Measurements from ENCODE around the gene OSTN. TPM values are rescaled to one million over a fixed set of nuclear protein-coding genes. Genes with fewer than 3 reads are reported as not detected.

Gene OSTN
- polyA plus RNA-seq, 1 experiment: not detected

DNA sequence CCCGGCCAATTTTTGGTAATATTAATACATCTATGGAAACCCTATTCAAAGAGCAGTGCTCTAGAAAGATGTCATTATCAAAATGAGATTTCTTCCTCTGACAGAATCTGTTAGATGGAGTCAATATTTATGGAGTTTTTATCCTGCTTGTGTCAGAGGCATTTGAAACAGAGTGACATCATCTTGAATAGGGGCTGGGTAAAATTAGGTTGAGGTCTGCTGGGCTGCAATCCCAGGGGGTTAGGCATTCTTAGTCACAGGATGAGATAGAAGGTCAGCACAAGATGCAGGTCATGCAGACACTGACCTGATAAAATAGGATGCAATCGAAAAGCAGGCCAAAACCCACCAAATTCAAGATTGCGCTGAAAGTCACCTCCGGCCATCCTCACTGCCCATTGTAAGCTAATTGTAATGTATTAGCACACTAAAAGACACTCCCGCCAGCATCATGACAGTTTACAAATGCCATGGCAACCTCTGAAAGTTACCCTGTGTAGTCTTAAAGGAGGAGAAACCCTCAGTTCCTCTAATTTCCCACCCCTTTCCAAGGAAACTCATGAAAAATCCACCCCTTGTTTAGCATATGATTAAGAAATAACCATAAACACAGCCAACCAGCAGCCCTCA, 102.9 kb downstream of the OSTN start:
- ChIA-PET CTCF (interaction anchor here (0.5 kb wide), 1 partner anchor 119 kb away, joined by 3 read pairs; no protein-coding TSS in a partner anchor), POLR2A (no interaction called here)
- DNase-seq (ENCODE audit: low read depth, low spot score): no peak
- Histone ChIP-seq H3K9me3 (ENCODE audit: control insufficient read depth, insufficient read depth, low read length) (no peaks in the 10 kb centered on the region), H3K4me3 (ENCODE audit: low read depth, low read length) (no peak overlapping the region), H3K27me3 (ENCODE audit: control insufficient read depth, insufficient read depth, low read length) (no peaks in the 10 kb centered on the region), H3K27ac (ENCODE audit: low read depth, low read length) (no peak overlapping the region)
- TF ChIP-seq, protein P1, sequence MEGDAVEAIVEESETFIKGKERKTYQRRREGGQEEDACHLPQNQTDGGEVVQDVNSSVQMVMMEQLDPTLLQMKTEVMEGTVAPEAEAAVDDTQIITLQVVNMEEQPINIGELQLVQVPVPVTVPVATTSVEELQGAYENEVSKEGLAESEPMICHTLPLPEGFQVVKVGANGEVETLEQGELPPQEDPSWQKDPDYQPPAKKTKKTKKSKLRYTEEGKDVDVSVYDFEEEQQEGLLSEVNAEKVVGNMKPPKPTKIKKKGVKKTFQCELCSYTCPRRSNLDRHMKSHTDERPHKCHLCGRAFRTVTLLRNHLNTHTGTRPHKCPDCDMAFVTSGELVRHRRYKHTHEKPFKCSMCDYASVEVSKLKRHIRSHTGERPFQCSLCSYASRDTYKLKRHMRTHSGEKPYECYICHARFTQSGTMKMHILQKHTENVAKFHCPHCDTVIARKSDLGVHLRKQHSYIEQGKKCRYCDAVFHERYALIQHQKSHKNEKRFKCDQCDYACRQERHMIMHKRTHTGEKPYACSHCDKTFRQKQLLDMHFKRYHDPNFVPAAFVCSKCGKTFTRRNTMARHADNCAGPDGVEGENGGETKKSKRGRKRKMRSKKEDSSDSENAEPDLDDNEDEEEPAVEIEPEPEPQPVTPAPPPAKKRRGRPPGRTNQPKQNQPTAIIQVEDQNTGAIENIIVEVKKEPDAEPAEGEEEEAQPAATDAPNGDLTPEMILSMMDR (IDR thresholded peaks at IDR 0.05; ENCODE audit: low read depth, low read length): no peak

DNA sequence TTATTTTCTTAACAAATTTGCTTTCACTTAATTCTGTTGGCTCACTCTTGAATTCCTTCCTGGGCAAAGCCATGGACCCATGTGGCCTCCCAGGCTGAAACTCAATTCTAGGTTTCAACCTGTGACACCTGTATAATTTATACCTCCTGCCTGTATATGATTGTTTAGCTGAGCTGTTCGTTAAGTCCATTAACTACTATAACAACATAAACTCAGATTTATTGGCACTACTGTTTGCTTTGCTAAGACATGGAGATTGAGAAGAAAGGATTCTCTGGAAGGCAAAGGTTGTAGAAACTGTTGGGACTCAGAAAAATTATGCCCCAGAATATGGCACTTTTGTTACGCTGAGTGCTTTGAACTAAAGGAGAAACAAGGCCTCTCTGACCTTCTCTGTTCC, 103.4 kb downstream of the OSTN start:
- TF ChIP-seq, protein P1 (IDR thresholded peaks at IDR 0.05; ENCODE audit: low read depth, low read length): no peak
- ChIA-PET CTCF (interaction anchor here (0.5 kb wide), 1 partner anchor 120 kb away, joined by 3 read pairs; no protein-coding TSS in a partner anchor), POLR2A (no interaction called here)

DNA sequence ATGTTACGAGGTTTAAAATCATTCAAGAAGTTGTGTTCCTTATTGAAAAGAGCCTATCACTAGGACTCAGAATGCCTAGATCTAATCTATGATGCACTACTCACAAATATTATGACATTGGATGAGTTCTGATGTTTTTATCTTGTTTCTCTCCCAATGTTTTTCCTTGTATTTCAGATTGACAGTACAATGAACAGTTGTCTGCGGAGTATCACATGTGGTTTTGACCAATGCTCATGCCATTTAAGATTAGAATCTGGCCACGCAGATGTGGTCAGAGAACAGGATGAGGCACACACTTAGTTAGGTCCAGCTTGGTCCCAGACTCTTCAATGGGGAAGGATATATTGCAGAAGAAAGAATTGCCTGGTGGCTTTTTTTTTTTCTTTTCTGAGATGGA, 104.6 kb downstream of the OSTN start:
- TF ChIP-seq, protein P1 (IDR thresholded peaks at IDR 0.05; ENCODE audit: low read depth, low read length): no peak
- CTCF ChIA-PET: no interaction called here
- Histone ChIP-seq H3K4me3 (ENCODE audit: low read depth, low read length) (no peak overlapping the region), H3K9me3 (ENCODE audit: control insufficient read depth, insufficient read depth, low read length) (no peaks in the 10 kb centered on the region), H3K27ac (ENCODE audit: low read depth, low read length) (no peak overlapping the region), H3K27me3 (ENCODE audit: control insufficient read depth, insufficient read depth, low read length) (no peaks in the 10 kb centered on the region)
- DNase-seq (ENCODE audit: low read depth, low spot score): no peak
- POLR2A ChIA-PET: no interaction called here

More for the DNA sequence above, 103.4 kb downstream of the OSTN start:
- H3K4me3 ChIP-seq (ENCODE audit: low read depth, low read length): no peak overlapping the region
- no peaks in the 10 kb centered on the region for H3K9me3 ChIP-seq (ENCODE audit: control insufficient read depth, insufficient read depth, low read length)
- H3K27ac ChIP-seq (ENCODE audit: low read depth, low read length): no peak overlapping the region
- DNase-seq (ENCODE audit: low read depth, low spot score): no peak
- H3K27me3 ChIP-seq (ENCODE audit: control insufficient read depth, insufficient read depth, low read length): no peaks in the 10 kb centered on the region

DNA sequence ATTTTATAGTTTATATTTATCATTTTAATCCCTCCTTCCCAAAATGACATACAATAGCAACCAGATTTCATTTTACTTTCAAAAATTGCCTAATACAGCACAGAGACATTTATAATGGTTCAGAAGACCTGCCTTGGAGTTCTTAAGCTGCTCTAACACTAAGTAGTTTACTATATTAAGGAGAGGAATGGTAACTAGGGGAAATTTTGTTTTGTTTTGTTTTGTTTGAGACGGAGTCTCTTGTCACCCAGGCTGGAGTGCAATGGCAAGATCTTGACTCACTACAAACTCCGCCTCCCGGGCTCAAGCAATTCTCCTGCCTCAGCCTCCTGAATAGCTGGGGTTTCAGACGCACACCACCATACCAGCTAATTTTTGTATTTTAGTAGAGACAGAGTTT, 107.4 kb downstream of the OSTN start:
- ChIA-PET CTCF (no interaction called here), POLR2A (no interaction called here)
- no peak overlapping the region for H3K27ac ChIP-seq (ENCODE audit: low read depth, low read length)

DNA sequence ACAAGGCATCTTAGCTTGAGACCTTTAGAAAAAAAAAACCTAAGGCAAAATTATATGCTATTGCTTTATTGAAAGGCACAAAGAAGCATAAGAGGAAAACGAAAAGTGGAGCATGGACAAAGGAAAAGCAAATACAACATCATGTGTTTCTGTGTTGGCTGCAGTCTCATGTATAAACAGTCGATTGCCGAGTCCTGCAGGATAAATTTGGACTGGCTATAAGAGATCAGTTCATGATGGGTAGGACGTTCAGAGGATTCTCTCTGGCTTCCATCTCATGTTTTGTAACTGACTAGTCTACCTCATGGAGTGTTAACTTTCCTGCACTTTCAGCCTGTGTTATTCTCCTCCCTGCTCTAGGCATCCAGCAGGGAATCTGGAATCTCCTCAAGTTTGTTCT, 108.3 kb downstream of the OSTN start:
- ChIA-PET CTCF (no interaction called here), POLR2A (interaction anchor here (0.7 kb wide), 1 partner anchor 830 kb away, joined by 3 read pairs; no protein-coding TSS in a partner anchor)
- DNase-seq (ENCODE audit: low read depth, low spot score): no peak
- H3K4me3 ChIP-seq (ENCODE audit: low read depth, low read length): no peak overlapping the region
- no peaks in the 10 kb centered on the region for H3K9me3 ChIP-seq (ENCODE audit: control insufficient read depth, insufficient read depth, low read length)
- no peaks in the 10 kb centered on the region for H3K27me3 ChIP-seq (ENCODE audit: control insufficient read depth, insufficient read depth, low read length)
- no peak overlapping the region for H3K27ac ChIP-seq (ENCODE audit: low read depth, low read length)
- TF ChIP-seq, protein P1 (IDR thresholded peaks at IDR 0.05; ENCODE audit: low read depth, low read length): no peak

More for the DNA sequence above, 107.4 kb downstream of the OSTN start:
- Histone ChIP-seq H3K4me3 (ENCODE audit: low read depth, low read length) (no peak overlapping the region), H3K9me3 (ENCODE audit: control insufficient read depth, insufficient read depth, low read length) (no peaks in the 10 kb centered on the region), H3K27me3 (ENCODE audit: control insufficient read depth, insufficient read depth, low read length) (no peaks in the 10 kb centered on the region)
- TF ChIP-seq, protein P1 (IDR thresholded peaks at IDR 0.05; ENCODE audit: low read depth, low read length): no peak
- no peak for DNase-seq (ENCODE audit: low read depth, low spot score)

All from AG04450 (cell line).